Measurements from ENCODE around the gene TOM1.

The TOM1 gene

GRCh38 chr22:35334004-35334403 is 34.3 kb downstream of the TOM1 start:
- TF ChIP-seq CTCF (IDR thresholded peaks at IDR 0.05; ENCODE audit: low read depth, low read length, missing control alignments) = no peak
- in situ Hi-C loops (cut with HindIII; ENCODE audit: low sequenced_read_pairs) = no loop called here
- no peak overlapping the region for H3K4me3 ChIP-seq (ENCODE audit: low read depth, low read length)
- DNase-seq (ENCODE audit: low read depth) = no peak

- in situ Hi-C loops (cut with HindIII; ENCODE audit: low sequenced_read_pairs) = no loop called here
- no peak for DNase-seq (ENCODE audit: low read depth)
- H3K4me3 ChIP-seq (ENCODE audit: low read depth, low read length) = no peak overlapping the region
- TF ChIP-seq CTCF (IDR thresholded peaks at IDR 0.05; ENCODE audit: low read depth, low read length, missing control alignments) = no peak
Measured at GRCh38 chr22:35335468-35335867, 35.8 kb downstream of the TOM1 start.

- DNase-seq (ENCODE audit: low read depth) = no peak
- TF ChIP-seq CTCF (IDR thresholded peaks at IDR 0.05; ENCODE audit: low read depth, low read length, missing control alignments) = no peak
- in situ Hi-C loops (cut with HindIII; ENCODE audit: low sequenced_read_pairs) = no loop called here
- H3K4me3 ChIP-seq (ENCODE audit: low read depth, low read length) = no peak overlapping the region
Measured at GRCh38 chr22:35335936-35336781, 36.5 kb downstream of the TOM1 start.

DNA sequence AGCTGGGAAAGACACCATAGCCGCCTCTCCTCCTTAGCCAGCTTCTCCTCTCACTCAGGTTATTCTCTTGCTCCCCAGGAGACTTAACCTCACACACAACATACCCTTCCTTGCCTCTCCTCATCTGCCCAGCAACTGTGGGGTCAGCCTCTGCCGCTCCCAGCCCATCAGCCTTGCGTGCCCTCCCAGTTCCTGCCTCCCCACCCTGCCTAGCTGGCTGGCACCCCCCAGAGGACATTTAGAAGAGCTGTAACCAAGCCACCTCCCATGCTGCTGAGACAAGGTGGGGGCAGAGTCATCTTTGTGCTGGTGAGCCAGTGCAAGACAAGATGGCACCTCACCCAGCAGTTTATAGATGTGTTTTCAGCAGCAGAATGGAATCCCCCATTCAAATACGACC is 38.2 kb downstream of the TOM1 start:
- no peak for TF ChIP-seq CTCF (IDR thresholded peaks at IDR 0.05; ENCODE audit: low read depth, low read length, missing control alignments)
- in situ Hi-C loops (cut with HindIII; ENCODE audit: low sequenced_read_pairs) = no loop called here
- no peak for DNase-seq (ENCODE audit: low read depth)
- no peak overlapping the region for H3K4me3 ChIP-seq (ENCODE audit: low read depth, low read length)

GRCh38 chr22:35341090-35341874 is 41.6 kb downstream of the TOM1 start:
- DNase-seq (ENCODE audit: low read depth) = no peak
- no peak overlapping the region for H3K4me3 ChIP-seq (ENCODE audit: low read depth, low read length)
- in situ Hi-C loops (cut with HindIII; ENCODE audit: low sequenced_read_pairs) = no loop called here
- no peak for TF ChIP-seq CTCF (IDR thresholded peaks at IDR 0.05; ENCODE audit: low read depth, low read length, missing control alignments)

DNA sequence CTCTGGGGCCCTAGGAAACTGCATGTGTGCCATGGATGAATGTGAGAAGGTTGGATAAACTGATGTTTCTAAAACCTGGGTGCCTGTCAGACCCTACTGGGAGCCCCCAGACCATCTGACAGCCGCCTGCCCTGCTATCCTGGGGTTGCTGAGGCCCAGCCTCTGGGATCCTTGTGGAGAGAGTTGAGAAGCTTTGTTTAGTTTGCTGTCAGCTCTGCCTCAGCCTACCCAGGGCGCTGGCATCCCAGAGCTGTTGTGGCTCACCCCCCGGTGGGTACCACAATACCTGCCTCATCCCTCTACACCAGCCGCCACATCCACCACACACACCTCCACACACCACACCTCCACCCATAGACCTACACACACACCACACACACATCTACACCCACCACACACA is 42.7 kb downstream of the TOM1 start:
- H3K4me3 ChIP-seq (ENCODE audit: low read depth, low read length) = no peak overlapping the region
- in situ Hi-C loops (cut with HindIII; ENCODE audit: low sequenced_read_pairs) = no loop called here
- no peak for TF ChIP-seq CTCF (IDR thresholded peaks at IDR 0.05; ENCODE audit: low read depth, low read length, missing control alignments)
- no peak for DNase-seq (ENCODE audit: low read depth)
